PFSK-1 (cell line): ENCODE measurements around the gene BABAM1. TPM values are rescaled to one million over a fixed set of nuclear protein-coding genes. Genes with fewer than 3 reads are reported as not detected.
A peak's percentile ranks its signal among the peaks of the same experiment; 100 is the strongest.

ENCODE experiments used
- FOXP2 ChIP-seq: optimal IDR thresholded peaks from 2 replicates; pipeline ENCODE3; 2011; ENCODE audit warnings: borderline replicate concordance, control low read depth, inconsistent platforms; ENCODE audit not compliant: insufficient read depth; ENCODE audit errors: extremely low read length, extremely low read depth
- POLR2AphosphoS5 ChIP-seq: IDR thresholded peaks from 2 replicates; pipeline ENCODE4 v1.6.1; 2012; ENCODE audit warnings: low read depth, mild to moderate bottlenecking, control low read depth, low read length, moderate library complexity
- SIN3A ChIP-seq: IDR thresholded peaks from 2 replicates; pipeline ENCODE4 v1.6.1; 2012; ENCODE audit warnings: mild to moderate bottlenecking, low read length, moderate library complexity, borderline replicate concordance; ENCODE audit not compliant: insufficient read depth
- TAF1 ChIP-seq: IDR thresholded peaks from 2 replicates; pipeline ENCODE4 v1.6.1; 2012; ENCODE audit warnings: low read length, control low read depth, borderline replicate concordance; ENCODE audit not compliant: insufficient read depth
- polyA plus RNA-seq: library from polyadenylated mRNA; unstranded; fragments of >200 nt; gene quantifications from one replicate; pipeline ENCODE4 v1.2.1, GENCODE V29; 2012; ENCODE audit warnings: low read depth, missing spikeins; ENCODE audit not compliant: insufficient read length
- TF ChIP-seq, protein P1 (sequence below), 2 experiments: IDR thresholded peaks; 2 replicates each; pipeline versions ENCODE4 v1.6.1 to v1.8.0; 2011 to 2012; ENCODE audit warnings: low read depth in 2 of 2, low read length in 2 of 2, control low read depth in 1 of 2, inconsistent platforms in 1 of 2, mild to moderate bottlenecking in 1 of 2, moderate library complexity in 1 of 2; ENCODE audit not compliant: insufficient read depth in 1 of 2

BABAM1 gene
- polyA plus RNA-seq = 113 TPM

DNA sequence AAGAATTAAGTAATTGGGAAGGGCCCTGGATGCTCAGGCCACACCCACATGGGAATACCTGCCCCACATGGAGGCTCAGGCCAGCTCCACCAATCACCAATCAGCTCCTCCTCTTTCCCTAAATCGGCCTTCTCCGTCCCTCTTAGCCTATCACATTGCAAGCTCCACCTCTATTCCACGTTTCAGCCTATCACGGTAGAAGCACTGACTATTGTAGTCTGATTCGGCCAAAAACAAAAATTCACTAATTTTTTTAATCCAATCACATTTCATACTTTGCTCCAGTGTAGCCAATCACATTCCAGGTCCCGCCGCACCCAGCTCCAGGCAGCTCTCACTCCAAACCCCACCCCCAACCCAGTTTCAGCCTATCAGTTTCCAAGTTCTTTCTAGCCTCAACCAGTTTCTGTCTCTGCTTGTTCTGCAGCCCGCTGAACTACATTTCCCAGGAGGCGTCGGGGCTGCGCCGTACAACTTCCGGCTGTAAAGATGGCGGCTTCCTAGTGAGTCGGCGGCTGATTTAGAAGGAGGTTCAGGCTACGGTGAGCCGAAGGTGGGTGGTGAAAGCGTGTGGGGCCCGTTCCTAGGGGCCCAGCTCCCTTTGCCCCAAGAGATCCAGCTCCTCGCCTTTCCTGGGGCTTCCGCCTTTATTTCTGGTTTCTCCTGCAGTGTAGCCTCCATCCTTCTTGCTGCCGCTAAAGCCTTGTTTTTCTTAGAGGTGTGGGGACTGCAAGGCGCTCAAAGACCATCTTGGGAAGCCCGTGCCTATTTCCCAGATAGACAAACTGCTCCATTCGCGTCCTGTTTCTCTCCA, at the start of gene BABAM1:
Gene BABAM1 (plus strand): TSS at position 469 of the 814 bp plus-strand sequence. CDS start 1,364 bp downstream, outside the sequence.
- TF ChIP-seq TAF1 = peak; percentile 97
- peak; percentile 95 for TF ChIP-seq POLR2AphosphoS5
- TF ChIP-seq, protein P1, sequence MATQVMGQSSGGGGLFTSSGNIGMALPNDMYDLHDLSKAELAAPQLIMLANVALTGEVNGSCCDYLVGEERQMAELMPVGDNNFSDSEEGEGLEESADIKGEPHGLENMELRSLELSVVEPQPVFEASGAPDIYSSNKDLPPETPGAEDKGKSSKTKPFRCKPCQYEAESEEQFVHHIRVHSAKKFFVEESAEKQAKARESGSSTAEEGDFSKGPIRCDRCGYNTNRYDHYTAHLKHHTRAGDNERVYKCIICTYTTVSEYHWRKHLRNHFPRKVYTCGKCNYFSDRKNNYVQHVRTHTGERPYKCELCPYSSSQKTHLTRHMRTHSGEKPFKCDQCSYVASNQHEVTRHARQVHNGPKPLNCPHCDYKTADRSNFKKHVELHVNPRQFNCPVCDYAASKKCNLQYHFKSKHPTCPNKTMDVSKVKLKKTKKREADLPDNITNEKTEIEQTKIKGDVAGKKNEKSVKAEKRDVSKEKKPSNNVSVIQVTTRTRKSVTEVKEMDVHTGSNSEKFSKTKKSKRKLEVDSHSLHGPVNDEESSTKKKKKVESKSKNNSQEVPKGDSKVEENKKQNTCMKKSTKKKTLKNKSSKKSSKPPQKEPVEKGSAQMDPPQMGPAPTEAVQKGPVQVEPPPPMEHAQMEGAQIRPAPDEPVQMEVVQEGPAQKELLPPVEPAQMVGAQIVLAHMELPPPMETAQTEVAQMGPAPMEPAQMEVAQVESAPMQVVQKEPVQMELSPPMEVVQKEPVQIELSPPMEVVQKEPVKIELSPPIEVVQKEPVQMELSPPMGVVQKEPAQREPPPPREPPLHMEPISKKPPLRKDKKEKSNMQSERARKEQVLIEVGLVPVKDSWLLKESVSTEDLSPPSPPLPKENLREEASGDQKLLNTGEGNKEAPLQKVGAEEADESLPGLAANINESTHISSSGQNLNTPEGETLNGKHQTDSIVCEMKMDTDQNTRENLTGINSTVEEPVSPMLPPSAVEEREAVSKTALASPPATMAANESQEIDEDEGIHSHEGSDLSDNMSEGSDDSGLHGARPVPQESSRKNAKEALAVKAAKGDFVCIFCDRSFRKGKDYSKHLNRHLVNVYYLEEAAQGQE (IDR thresholded peaks at IDR 0.05; ENCODE audit: insufficient read depth in 1 of 2, low read depth in 2 of 2, low read length in 2 of 2) = 0 out of 4 replicates have a peak, but pooled peaks of 1 of the 2 experiments have one; percentile 46
- no peak for TF ChIP-seq SIN3A
- no peak for TF ChIP-seq FOXP2

DNA sequence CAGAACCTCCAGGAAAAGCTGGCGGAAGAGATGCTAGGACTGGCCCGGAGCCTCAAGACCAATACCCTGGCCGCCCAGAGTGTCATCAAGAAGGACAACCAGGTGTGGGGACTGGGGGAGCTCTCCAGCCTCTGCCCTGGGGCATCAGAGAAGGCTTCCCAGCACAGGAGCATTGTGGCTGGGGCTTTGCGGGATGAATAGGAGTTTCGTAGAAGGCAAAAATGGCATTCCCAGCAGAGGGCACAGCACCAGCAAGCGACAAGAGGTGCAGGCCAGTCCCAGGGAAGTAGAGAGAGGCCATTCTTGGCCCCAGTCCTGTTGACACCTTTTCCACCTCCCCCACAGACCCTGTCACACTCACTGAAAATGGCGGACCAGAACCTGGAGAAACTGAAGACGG, 48.0 kb upstream of the BABAM1 start:
- TF ChIP-seq FOXP2 = no peak
- no peak for TF ChIP-seq SIN3A
- no peak for TF ChIP-seq TAF1
- TF ChIP-seq, protein P1 (IDR thresholded peaks at IDR 0.05; ENCODE audit: insufficient read depth in 1 of 2, low read depth in 2 of 2, low read length in 2 of 2) = no peak
- TF ChIP-seq POLR2AphosphoS5 = no peak

DNA sequence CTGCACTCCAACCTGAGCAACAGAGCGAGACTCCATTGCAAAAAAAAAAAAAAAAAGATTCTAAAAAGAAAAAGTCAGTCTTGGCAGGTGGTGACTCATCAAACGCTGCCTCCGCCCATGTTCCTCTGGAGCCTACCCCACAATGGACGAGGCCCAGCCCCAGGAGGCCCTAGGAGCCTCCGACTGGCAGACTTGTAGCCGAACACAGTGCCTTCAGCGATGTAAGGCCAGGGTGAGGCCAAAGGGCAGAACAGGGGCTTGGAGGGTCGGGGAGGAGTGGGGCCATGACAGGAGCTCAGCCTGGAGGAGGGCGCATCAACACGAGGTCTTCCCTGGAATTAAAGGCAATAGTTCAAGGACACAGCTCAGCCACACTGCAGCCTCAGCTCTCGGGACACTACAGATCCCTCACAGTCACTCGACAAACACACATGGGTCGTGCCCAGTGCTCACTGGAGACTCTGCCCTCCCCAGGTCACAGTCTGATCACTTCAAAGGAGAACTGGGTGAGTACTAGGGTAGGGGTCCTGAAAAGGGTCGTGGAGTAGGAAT, 47.0 kb upstream of the BABAM1 start:
- TF ChIP-seq FOXP2 (no peak), SIN3A (no peak)

DNA sequence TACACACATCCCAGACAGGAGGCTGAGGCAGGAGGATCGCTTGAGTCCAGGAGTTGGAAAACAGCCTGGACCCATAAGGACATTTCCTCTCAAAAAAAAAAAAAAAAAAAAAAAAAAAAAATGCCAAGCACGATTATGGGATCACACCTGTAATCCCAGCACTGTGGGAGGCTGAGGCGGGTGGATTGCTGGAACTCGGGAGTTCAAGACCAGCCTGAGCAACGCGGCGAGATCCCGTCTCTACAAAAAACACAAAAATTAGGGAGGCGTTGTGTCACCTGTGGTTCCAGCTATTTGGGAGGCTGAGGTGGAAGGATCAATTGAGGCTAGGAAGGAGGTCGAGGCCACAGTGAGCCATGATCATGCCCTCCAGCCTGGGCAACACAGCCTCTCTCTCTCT, 42.2 kb upstream of the BABAM1 start:
- TF ChIP-seq FOXP2 = no peak
- TF ChIP-seq POLR2AphosphoS5 = no peak
- TF ChIP-seq, protein P1 (IDR thresholded peaks at IDR 0.05; ENCODE audit: insufficient read depth in 1 of 2, low read depth in 2 of 2, low read length in 2 of 2) = no peak
- no peak for TF ChIP-seq TAF1

DNA sequence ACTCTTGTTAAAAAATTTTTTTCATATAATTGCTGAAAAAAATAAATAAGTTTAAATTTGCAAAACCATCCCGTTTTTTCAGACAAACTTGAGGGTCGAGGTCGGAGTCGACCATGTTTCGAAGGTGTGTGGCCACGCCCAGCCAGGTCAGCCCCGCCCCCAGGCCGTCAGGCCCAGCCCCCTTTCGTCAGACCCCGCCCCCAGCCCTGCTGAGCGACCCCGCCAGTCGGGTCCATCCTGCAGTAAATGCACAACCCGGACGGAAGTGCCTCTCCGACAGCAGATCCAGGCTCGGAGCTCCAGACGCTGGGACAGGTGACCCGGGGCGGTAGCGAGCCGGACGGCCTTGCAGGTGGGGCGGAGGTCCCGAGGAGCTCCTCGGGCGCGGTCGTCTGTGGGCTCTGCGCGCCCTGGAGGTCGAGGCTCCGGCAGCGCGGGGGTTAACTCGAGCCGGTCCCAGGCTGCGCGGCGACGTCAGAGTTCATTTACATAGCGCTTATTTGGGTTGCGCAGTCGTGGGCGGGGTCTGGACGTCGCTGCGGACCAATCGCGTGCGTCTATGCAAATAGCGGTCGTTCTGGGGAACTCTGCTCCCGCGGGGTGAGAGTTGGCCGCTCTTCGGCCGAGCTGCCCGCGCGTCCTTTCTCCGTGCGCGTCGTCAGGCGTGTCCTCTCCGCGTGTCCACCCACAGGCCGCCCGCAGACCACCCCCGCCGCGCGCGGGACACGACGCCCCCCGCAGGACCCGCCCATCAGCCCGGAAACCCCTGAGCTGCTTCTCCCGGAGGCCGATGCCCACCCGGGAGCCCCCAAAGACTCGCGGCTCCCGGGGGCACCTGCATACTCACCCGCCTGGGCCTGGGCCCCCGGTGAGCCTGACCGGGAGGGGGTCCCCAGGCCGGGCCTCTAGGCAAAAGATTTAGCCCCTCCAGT, 41.0 kb upstream of the BABAM1 start, which contains the start of gene OCEL1:
Gene OCEL1 (plus strand): TSS at position 225 of the 932 bp plus-strand sequence. CDS start 22 bp downstream, at position 247.
- TF ChIP-seq TAF1 (no peak; the same call in 1 of the 2 replicates), POLR2AphosphoS5 (peak; percentile 77), FOXP2 (peak; percentile 82), SIN3A (no peak)
- TF ChIP-seq, protein P1 (IDR thresholded peaks at IDR 0.05; ENCODE audit: insufficient read depth in 1 of 2, low read depth in 2 of 2, low read length in 2 of 2) = no peak
